Karpas-422 (cell line): ENCODE results near the gene HAUS3. TPM values are rescaled to one million over a fixed set of nuclear protein-coding genes. Genes with fewer than 3 reads are reported as not detected.
"Not testable (repeated sequence)": the region's sequence is repeated elsewhere in the genome, so short reads cannot be mapped to it uniquely, and the experiment has no call there.

Experiments
- DNase-seq: peaks from one replicate; pipeline ENCODE4 v3.0.0-alpha.2; 2015
- H2AFZ ChIP-seq: fragments of 200-600 bp; sonication (generic); 2 replicates; pipeline ENCODE4 v1.6.1; 2014; ENCODE audit warnings: antibody characterized with exemption, low read length, mixed read lengths
- H3K27ac ChIP-seq: fragments of 200-600 bp; sonication (generic); 2 replicates; pipeline ENCODE4 v1.5.1; 2014; ENCODE audit warnings: mild to moderate bottlenecking, low read length, moderate library complexity
- H3K27me3 ChIP-seq: fragments of 200-600 bp; sonication (generic); 2 replicates; pipeline ENCODE4 v1.6.1; 2014; ENCODE audit warnings: low read length, mixed read lengths
- H3K36me3 ChIP-seq: fragments of 200-600 bp; sonication (generic); 2 replicates; pipeline ENCODE4 v1.6.1; 2014; ENCODE audit warnings: low read length, mixed read lengths; ENCODE audit not compliant: insufficient read depth
- H3K4me1 ChIP-seq: fragments of 200-600 bp; sonication (generic); 2 replicates; pipeline ENCODE4 v1.6.1; 2014; ENCODE audit warnings: mild to moderate bottlenecking, low read length, mixed read lengths
- H3K4me2 ChIP-seq: fragments of 200-600 bp; sonication (generic); 2 replicates; pipeline ENCODE4 v1.6.1; 2014; ENCODE audit warnings: low read length, low read depth, mild to moderate bottlenecking; ENCODE audit not compliant: poor library complexity, severe bottlenecking
- H3K4me3 ChIP-seq: fragments of 200-600 bp; sonication (generic); 2 replicates; pipeline ENCODE4 v1.5.1; 2014; ENCODE audit warnings: mild to moderate bottlenecking, antibody characterized with exemption, low read length, mixed read lengths
- H3K79me2 ChIP-seq: fragments of 200-600 bp; sonication (generic); 2 replicates; pipeline ENCODE4 v1.6.1; 2014; ENCODE audit warnings: mild to moderate bottlenecking, low read length, mixed read lengths
- H3K9ac ChIP-seq: fragments of 200-600 bp; sonication (generic); 2 replicates; pipeline ENCODE4 v1.6.0; 2014; ENCODE audit warnings: low read length
- H3K9me2 ChIP-seq: fragments of 200-600 bp; sonication (generic), shearing (Covaris generic); replicated peaks from 2 replicates; pipeline ENCODE4 v1.6.0; 2014; ENCODE audit warnings: mild to moderate bottlenecking, low read length, moderate library complexity; ENCODE audit not compliant: insufficient read depth
- H3K9me3 ChIP-seq: fragments of 300-700, 200-600 bp; sonication (generic); 2 replicates; pipeline ENCODE4 v1.6.1; 2014; ENCODE audit warnings: low read length, mixed read lengths
- H4K20me1 ChIP-seq: fragments of 200-600 bp; sonication (generic); 2 replicates; pipeline ENCODE4 v1.6.1; 2014; ENCODE audit warnings: mild to moderate bottlenecking, antibody characterized with exemption, low read length, low read depth; ENCODE audit not compliant: insufficient read depth
- total RNA-seq: library from RNA; depleted of rRNA; stranded (reverse); fragments of >200 nt; shearing (Covaris generic); gene quantifications from 2 replicates; pipeline ENCODE4 v1.2.3, GENCODE V29; 2014; ENCODE audit warnings: low replicate concordance

The HAUS3 gene
- total RNA-seq, 1 experiment from 2014 or later: 14.6 TPM

DNA sequence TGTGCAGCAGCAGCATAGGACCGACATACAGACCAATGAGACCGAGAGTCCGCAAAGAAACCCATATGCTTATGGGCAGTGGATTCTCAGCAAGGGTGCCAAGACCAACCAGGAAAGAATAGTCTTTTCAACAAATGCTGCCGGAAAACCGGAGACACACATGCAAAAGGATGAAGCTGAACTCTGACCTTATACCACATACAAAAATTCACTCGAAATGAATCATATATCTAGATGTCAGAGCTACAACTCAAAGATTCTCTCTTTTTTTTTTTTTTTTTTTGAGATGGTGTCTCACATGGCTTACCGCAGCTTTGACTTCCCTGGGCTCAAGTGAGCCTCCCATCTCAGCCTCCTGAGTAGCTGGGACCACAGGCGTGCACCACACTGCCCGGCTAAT lies 36.0 kb upstream of the HAUS3 start:
- Histone ChIP-seq H3K4me3 (no peak overlapping the region), H3K79me2 (no peaks in the 10 kb centered on the region), H4K20me1 (no peaks in the 10 kb centered on the region), H2AFZ (no peak overlapping the region), H3K36me3 (no peaks in the 10 kb centered on the region), H3K9me3 (no peaks in the 10 kb centered on the region), H3K4me1 (peaks cover 14% of the 10 kb centered on the region), H3K9me2 (no peaks in the 10 kb centered on the region), H3K27me3 (no peaks in the 10 kb centered on the region), H3K4me2 (no peak overlapping the region), H3K27ac (no peak overlapping the region), H3K9ac (no peak overlapping the region)
- no peak for DNase-seq

DNA sequence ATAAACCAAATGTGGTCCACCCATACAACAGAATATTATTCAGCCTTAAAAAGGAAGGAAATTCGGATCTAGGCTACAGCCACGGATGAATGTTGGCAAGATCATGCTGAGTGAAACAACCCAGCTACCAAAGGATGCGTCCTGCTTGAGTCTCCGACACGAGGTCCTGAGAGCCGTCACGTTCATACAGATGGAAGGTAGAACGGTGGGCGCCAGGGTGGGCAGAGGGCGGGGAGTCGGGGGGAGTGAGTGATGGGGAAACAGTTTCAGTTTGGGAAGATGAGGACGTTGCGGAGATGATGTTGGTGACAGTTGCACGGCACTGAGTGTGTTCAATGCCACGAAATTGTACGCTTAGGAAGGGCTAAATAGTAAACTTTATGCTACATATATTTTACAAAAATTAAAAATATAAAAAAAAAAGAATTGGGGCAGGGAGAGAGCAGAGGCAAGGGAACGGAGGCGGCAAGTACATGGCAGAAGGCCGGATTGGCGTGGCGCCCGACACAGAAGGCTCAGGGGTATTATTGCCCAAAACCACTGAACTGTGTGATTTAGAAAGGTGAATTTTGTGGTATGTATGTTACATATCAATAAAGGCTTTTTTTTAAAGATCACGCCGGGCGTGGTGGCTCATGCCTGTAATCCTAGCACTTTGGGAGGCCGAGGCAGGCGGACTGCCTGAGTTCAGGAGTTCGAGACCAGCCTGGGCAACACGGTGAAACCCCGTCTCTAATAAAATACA lies 34.8 kb upstream of the HAUS3 start:
- Histone ChIP-seq H3K4me3 (no peak overlapping the region), H3K27me3 (no peaks in the 10 kb centered on the region)
- no peak for DNase-seq

DNA sequence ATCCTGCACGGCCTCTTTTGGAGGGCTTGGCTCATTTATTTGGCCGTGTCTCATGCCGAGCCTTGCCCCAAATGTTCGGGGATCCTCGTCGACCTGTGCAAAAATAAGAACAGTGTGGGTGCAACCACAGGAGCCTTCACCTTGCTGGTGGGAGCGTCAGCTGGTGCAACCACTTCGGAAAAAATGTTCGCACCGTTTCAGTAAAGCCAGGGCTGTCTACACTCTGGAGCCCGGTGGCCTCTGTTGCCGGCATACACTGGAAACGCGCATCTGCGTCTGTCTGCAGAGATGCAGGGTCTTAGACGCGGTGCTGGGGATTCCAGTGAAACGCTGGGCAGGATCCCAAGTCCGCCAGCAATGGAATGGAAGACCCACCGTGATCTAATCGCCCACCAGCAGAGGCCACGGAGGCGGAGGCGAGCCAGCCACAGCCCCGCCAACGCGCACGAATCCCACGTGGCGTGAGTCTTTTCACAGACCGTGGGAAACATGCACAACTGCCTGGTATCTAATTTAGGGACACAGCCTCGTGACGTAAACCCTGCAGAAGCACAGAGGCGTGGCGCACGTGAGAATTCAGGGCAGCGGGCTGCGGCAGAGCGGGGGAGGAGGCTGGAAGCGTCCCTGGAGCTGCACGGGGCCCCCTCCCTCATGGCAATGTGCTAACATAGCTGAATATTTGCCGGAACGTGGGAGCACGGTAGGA lies 33.8 kb upstream of the HAUS3 start:
- DNase-seq: no peak

More for the DNA sequence above, 34.8 kb upstream of the HAUS3 start:
- H3K79me2 ChIP-seq: no peaks in the 10 kb centered on the region
- no peak overlapping the region for H3K4me2 ChIP-seq
- no peak overlapping the region for H3K9ac ChIP-seq
- H3K36me3 ChIP-seq: no peaks in the 10 kb centered on the region
- H3K9me3 ChIP-seq: no peaks in the 10 kb centered on the region
- no peaks in the 10 kb centered on the region for H3K9me2 ChIP-seq
- peaks cover 6% of the 10 kb centered on the region for H3K4me1 ChIP-seq
- H3K27ac ChIP-seq: no peak overlapping the region
- no peak overlapping the region for H2AFZ ChIP-seq
- H4K20me1 ChIP-seq: no peaks in the 10 kb centered on the region

DNA sequence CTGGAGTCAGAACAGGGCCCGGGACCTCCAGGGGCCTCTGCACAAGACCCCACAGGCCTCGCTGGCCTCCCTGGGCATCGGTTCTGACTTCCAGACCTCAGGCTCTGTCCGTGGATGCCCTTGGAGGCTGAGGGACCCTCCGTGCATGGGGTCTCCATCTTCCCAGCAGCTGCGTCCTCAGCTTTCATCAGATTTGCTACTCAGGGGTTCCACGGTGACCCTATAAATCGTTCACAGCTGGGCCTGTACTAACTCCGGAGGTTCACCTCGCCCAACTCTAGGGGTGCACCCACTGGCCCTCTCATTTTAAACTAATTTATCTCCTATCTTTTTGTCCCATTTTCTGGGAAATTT lies 33.1 kb upstream of the HAUS3 start:
- not testable (repeated sequence) for H3K27ac ChIP-seq, H3K4me1 ChIP-seq, DNase-seq, H3K4me2 ChIP-seq, H3K9me3 ChIP-seq, H3K9ac ChIP-seq, H3K79me2 ChIP-seq, H3K4me3 ChIP-seq, H4K20me1 ChIP-seq, H3K9me2 ChIP-seq, H2AFZ ChIP-seq, H3K36me3 ChIP-seq, H3K27me3 ChIP-seq

More for the DNA sequence above, 33.8 kb upstream of the HAUS3 start:
- H3K27me3 ChIP-seq: no peaks in the 10 kb centered on the region
- no peaks in the 10 kb centered on the region for H3K9me3 ChIP-seq
- no peak overlapping the region for H3K4me2 ChIP-seq
- no peak overlapping the region for H3K27ac ChIP-seq
- H3K4me3 ChIP-seq: no peak overlapping the region
- H3K4me1 ChIP-seq: no peaks in the 10 kb centered on the region
- no peaks in the 10 kb centered on the region for H3K36me3 ChIP-seq
- H3K9ac ChIP-seq: no peak overlapping the region
- H3K9me2 ChIP-seq: no peaks in the 10 kb centered on the region
- no peaks in the 10 kb centered on the region for H4K20me1 ChIP-seq
- H3K79me2 ChIP-seq: no peaks in the 10 kb centered on the region
- H2AFZ ChIP-seq: no peak overlapping the region

DNA sequence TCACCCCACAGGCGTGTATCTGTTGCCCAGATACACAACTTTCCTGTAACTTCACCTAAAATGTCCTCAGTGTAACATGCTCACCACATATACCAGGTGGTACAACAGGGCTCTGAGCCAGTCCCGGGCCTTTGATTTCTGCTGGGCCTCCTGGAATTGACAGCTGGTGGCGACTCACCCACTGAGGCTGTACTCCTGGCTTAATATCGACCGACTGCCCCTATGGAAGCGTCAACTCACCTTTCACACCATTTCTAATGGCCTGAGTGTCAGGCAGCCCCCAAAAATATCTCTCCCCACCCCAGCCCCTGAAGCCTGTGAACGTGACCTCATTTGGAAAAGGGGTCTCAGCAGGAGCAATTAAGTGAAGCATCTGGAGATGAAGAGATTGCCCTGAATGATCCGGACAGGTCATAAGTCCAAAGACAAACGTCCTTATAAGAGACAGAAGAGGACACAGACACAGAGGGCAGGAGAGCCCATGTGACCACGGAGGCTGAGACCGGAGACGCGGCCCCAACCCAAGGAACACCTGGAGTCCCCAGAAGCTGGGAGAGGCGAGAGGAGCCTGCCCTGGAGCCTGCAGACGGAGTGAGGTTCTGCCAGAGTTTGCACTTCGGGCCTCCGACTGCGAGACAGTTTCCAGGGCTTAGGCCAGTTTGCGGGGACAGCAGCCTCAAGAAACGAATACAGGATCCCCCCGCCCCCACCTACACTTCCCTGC lies 32.6 kb upstream of the HAUS3 start:
- Histone ChIP-seq H4K20me1 (no peaks in the 10 kb centered on the region), H3K4me1 (no peaks in the 10 kb centered on the region), H3K27ac (no peak overlapping the region), H3K27me3 (no peaks in the 10 kb centered on the region), H3K4me3 (no peak overlapping the region), H2AFZ (no peak overlapping the region), H3K79me2 (no peaks in the 10 kb centered on the region), H3K9me3 (no peaks in the 10 kb centered on the region), H3K4me2 (no peak overlapping the region), H3K9ac (no peak overlapping the region), H3K9me2 (no peaks in the 10 kb centered on the region), H3K36me3 (no peaks in the 10 kb centered on the region)
- DNase-seq: no peak

DNA sequence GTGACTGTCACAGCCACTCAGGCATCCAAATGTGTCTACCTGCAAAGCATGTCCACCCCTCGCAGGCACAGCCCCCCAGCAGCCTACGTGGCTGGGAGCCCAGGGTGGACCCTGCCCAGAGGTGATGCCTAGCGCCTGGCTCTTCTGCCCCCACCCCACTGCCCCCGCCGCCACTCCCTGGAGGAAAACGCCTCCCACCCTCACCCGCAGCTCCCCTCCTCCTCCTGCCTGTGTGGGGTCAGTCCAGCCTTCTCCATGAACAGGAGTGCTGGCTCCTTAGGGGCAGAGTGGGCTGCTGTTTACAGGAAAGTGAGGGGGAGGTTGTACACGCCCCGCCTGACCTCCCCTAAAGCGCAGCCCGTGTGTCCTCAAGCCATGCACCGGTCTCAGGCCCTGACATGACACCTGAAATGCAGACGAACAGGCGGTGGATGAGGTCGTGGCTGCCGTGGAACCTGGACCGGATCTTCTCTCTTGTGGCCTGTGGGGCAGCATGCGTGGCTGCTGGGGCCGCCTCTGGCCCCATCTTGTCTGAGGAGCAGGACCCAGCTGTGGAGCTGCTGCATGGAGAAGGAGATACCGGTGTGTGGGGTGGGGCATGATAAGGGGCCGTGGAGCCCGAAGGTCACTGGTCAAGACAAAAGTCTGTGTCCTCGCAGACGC lies 31.9 kb upstream of the HAUS3 start:
- Histone ChIP-seq H2AFZ (no peak overlapping the region), H3K4me2 (no peak overlapping the region), H3K9ac (no peak overlapping the region)

DNA sequence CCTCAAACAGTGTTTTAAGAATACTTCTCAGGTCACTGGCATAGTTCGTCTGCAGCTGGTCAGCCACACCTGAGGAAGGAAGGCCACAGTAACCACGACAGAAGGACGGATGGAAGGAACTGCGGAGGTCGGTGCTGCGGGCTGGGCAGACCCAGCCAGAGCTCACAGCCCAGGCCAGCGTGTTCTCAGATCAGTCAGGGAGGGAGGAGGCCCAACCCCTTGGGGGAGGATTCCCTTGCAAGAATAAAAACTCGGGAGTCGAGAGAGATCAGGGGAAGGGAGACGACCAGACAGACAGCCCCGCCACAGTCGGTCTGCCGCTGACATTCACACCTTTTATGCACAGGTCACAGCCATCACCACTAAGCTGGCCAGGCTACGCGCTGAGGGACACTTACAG lies 31.3 kb upstream of the HAUS3 start:
- Histone ChIP-seq H3K4me3 (no peak overlapping the region), H3K9ac (no peak overlapping the region), H3K4me2 (no peak overlapping the region), H3K9me2 (no peaks in the 10 kb centered on the region), H2AFZ (no peak overlapping the region), H3K9me3 (no peaks in the 10 kb centered on the region), H4K20me1 (no peaks in the 10 kb centered on the region), H3K36me3 (no peaks in the 10 kb centered on the region), H3K27me3 (no peaks in the 10 kb centered on the region), H3K79me2 (no peaks in the 10 kb centered on the region), H3K27ac (no peak overlapping the region), H3K4me1 (no peaks in the 10 kb centered on the region)
- DNase-seq: no peak

More for the DNA sequence above, 31.9 kb upstream of the HAUS3 start:
- H3K27me3 ChIP-seq: no peaks in the 10 kb centered on the region
- no peak for DNase-seq
- H3K36me3 ChIP-seq: no peaks in the 10 kb centered on the region
- no peaks in the 10 kb centered on the region for H3K4me1 ChIP-seq
- no peaks in the 10 kb centered on the region for H3K9me3 ChIP-seq
- no peak overlapping the region for H3K27ac ChIP-seq
- no peaks in the 10 kb centered on the region for H4K20me1 ChIP-seq
- no peaks in the 10 kb centered on the region for H3K79me2 ChIP-seq
- no peak overlapping the region for H3K4me3 ChIP-seq
- no peaks in the 10 kb centered on the region for H3K9me2 ChIP-seq

DNA sequence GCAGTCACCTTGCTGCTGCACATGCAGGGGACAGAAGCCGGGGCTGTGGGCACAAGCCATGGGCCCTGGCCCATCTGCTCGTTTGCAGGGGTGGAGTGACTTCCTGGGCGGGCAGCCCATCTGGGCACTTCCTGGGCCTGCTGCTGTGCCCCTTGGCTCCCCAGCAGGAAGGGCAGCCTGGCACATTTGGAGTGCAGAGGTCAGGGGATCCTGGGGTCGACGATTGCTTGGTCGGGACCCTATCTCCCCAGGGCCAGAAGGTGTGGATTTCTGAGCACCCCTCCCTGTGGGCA lies 30.9 kb upstream of the HAUS3 start:
- Histone ChIP-seq H3K27me3 (no peaks in the 10 kb centered on the region), H3K4me3 (no peak overlapping the region), H3K36me3 (no peaks in the 10 kb centered on the region), H3K4me1 (no peaks in the 10 kb centered on the region), H3K27ac (no peak overlapping the region), H4K20me1 (no peaks in the 10 kb centered on the region), H3K9me2 (no peaks in the 10 kb centered on the region), H2AFZ (no peak overlapping the region), H3K9me3 (no peaks in the 10 kb centered on the region), H3K4me2 (no peak overlapping the region), H3K79me2 (no peaks in the 10 kb centered on the region), H3K9ac (no peak overlapping the region)
- DNase-seq: no peak
